Naive thymus-derived CD8-positive, alpha-beta T cell (primary cell): ENCODE results near the gene CHP1. TPM values are rescaled to one million over a fixed set of nuclear protein-coding genes. Genes with fewer than 3 reads are reported as not detected.

Experiments used
- ATAC-seq, 2 donors: fragments of 150-1000 bp; cut with Tn5 transposase in 1 of 2; sonication (Bioruptor Pico), chemical (Tn5 transposase) in 1 of 2; 1 replicate in 1 of 2; 2 replicates in 1 of 2; pipeline ENCODE4 v1.10.0; 2021; ENCODE audit warnings: mild to moderate bottlenecking in 2 of 2, moderate library complexity in 2 of 2
- POLR2A ChIA-PET: fragments of 350-600 bp; sonication (Branson Sonifier 250); formaldehyde crosslinking; loops from one replicate; lab custom pipeline; 2021; ENCODE audit warnings: antibody characterized with exemption; lab: Charles Lee
- DNase-seq, 10 donors: peaks; one replicate each; pipeline versions ENCODE4 v3.0.0 to v3.0.0-alpha.2; 2020 to 2022
- H3K27ac Mint-ChIP-seq, 10 donors: one replicate each; pipeline ENCODE4 v1.8.0; 2020 to 2022; ENCODE audit warnings: mild to moderate bottlenecking in 10 of 10, mixed read lengths in 10 of 10, moderate library complexity in 4 of 10, inconsistent platforms in 1 of 10
- H3K27me3 Mint-ChIP-seq, 5 donors: one replicate each; pipeline ENCODE4 v1.8.0; 2021 to 2022; ENCODE audit warnings: mixed read lengths in 5 of 5
- H3K36me3 Mint-ChIP-seq, 3 donors: one replicate each; pipeline ENCODE4 v1.8.0; 2020 to 2022; ENCODE audit warnings: mixed read lengths in 3 of 3, mild to moderate bottlenecking in 2 of 3, inconsistent platforms in 1 of 3
- H3K4me1 Mint-ChIP-seq, 4 donors: one replicate each; pipeline ENCODE4 v1.8.0; 2021 to 2022; ENCODE audit warnings: mixed read lengths in 4 of 4
- H3K4me3 Mint-ChIP-seq, 10 donors: one replicate each; pipeline ENCODE4 v1.8.0; 2020 to 2022; ENCODE audit warnings: mild to moderate bottlenecking in 10 of 10, mixed read lengths in 10 of 10, moderate library complexity in 6 of 10, inconsistent platforms in 1 of 10
- H3K9me3 Mint-ChIP-seq, 9 donors: one replicate each; pipeline ENCODE4 v1.8.0; 2020 to 2022; ENCODE audit warnings: mixed read lengths in 9 of 9, mild to moderate bottlenecking in 3 of 9, inconsistent platforms in 1 of 9, moderate library complexity in 1 of 9
- polyA plus RNA-seq, 3 donors: library from polyadenylated mRNA; unstranded; fragments of 300-500 nt; fragmentation: Illumina TruSeq; gene quantifications; one replicate each; pipeline ENCODE4 v1.2.3, GENCODE V29; 2021
- total RNA-seq, 8 experiments: library from RNA in 2 of 8; stranded (reverse) in 2 of 8; gene quantifications; one replicate each; pipeline ENCODE4 v1.2.3 and lab custom pipeline; 2021 to 2026

The CHP1 gene
- total RNA-seq: 10 to 100 TPM; 21.1 to 23.9 TPM
- 10 to 100 TPM; 11.3 to 21.7 (median 12.5) TPM for polyA plus RNA-seq
- 26.6 to 69.4 (median 49.5) reads per million in 6 experiments for total RNA-seq (lab: John Stamatoyannopoulos, UW)

GRCh38 chr15:41230650-41231421, at the start of gene CHP1, which contains the start of gene EXD1:
Gene CHP1 (plus strand): TSS chr15:41231268. CDS start chr15:41231383, 115 bp downstream.
Gene EXD1 (minus strand): TSS chr15:41230757. CDS start chr15:41226575, 4,182 bp downstream.
- no peaks in the 10 kb centered on the region for H3K9me3 Mint-ChIP-seq
- H3K4me3 Mint-ChIP-seq: peak within 1 kb of the TSS; percentile 88 to 94 (median 92)
- H3K36me3 Mint-ChIP-seq: no peaks in the 10 kb centered on the region
- H3K4me1 Mint-ChIP-seq: peaks cover 15 to 37% (median 29%) of the 10 kb centered on the region in 4 donors
- POLR2A ChIA-PET: interaction anchor here (0.6 to 1.5 kb wide), 9 partner anchors 12 to 1122 kb away, joined by 3 to 11 read pairs (median 4); partner anchors contain the start of genes BMF, INO80, NUSAP1 and OIP5
- DNase-seq (peak; percentile 80 to 97 (median 91)), ATAC-seq (peak; percentile 92 to 96)
- peak within 1 kb of the TSS; percentile 77 to 95 (median 93) for H3K27ac Mint-ChIP-seq
- peaks cover 0 to 2% (median 0%) of the 10 kb centered on the region in 5 donors for H3K27me3 Mint-ChIP-seq

- Mint-ChIP-seq H3K9me3 (no peaks in the 10 kb centered on the region), H3K36me3 (no peaks in the 10 kb centered on the region), H3K27ac (no peak overlapping the region), H3K27me3 (peaks cover 0 to 1% (median 0%) of the 10 kb centered on the region in 5 donors), H3K4me1 (no peaks in the 10 kb centered on the region), H3K4me3 (no peak overlapping the region)
- DNase-seq (no peak), ATAC-seq (no peak)
- POLR2A ChIA-PET: interaction anchor here (0.6 kb wide), 1 partner anchor 22 kb away, joined by 8 read pairs; no protein-coding TSS in a partner anchor
Measured at GRCh38 chr15:41182266-41182665, 48.8 kb upstream of the CHP1 start.

GRCh38 chr15:41183581-41183980, 47.5 kb upstream of the CHP1 start:
- Mint-ChIP-seq H3K4me3 (no peak overlapping the region), H3K36me3 (no peaks in the 10 kb centered on the region), H3K9me3 (no peaks in the 10 kb centered on the region), H3K4me1 (no peaks in the 10 kb centered on the region), H3K27me3 (peaks cover 0 to 1% (median 0%) of the 10 kb centered on the region in 5 donors), H3K27ac (no peak overlapping the region)
- DNase-seq: no peak
- POLR2A ChIA-PET: no interaction called here
- no peak for ATAC-seq

GRCh38 chr15:41194444-41194843, 36.6 kb upstream of the CHP1 start:
- H3K4me1 Mint-ChIP-seq: no peaks in the 10 kb centered on the region
- H3K9me3 Mint-ChIP-seq: no peaks in the 10 kb centered on the region
- no peaks in the 10 kb centered on the region for H3K27me3 Mint-ChIP-seq
- DNase-seq: no peak
- H3K4me3 Mint-ChIP-seq: no peak overlapping the region
- no peak overlapping the region for H3K27ac Mint-ChIP-seq
- H3K36me3 Mint-ChIP-seq: no peaks in the 10 kb centered on the region
- POLR2A ChIA-PET: no interaction called here
- ATAC-seq: no peak

GRCh38 chr15:41199470-41199869, 31.6 kb upstream of the CHP1 start:
- Mint-ChIP-seq H3K4me3 (no peak overlapping the region), H3K27ac (no peak overlapping the region), H3K36me3 (no peaks in the 10 kb centered on the region), H3K27me3 (peaks cover 0 to 1% (median 0%) of the 10 kb centered on the region in 5 donors), H3K9me3 (no peaks in the 10 kb centered on the region), H3K4me1 (no peaks in the 10 kb centered on the region)
- DNase-seq (no peak), ATAC-seq (no peak)
- POLR2A ChIA-PET: no interaction called here

GRCh38 chr15:41203395-41203794, 27.7 kb upstream of the CHP1 start:
- POLR2A ChIA-PET: no interaction called here
- Mint-ChIP-seq H3K27ac (no peak overlapping the region), H3K27me3 (peaks cover 0 to 2% (median 0%) of the 10 kb centered on the region in 5 donors), H3K4me1 (peaks cover 0 to 1% (median 0%) of the 10 kb centered on the region in 4 donors), H3K9me3 (no peaks in the 10 kb centered on the region), H3K36me3 (no peaks in the 10 kb centered on the region), H3K4me3 (no peak overlapping the region)
- no peak for DNase-seq
- no peak for ATAC-seq

GRCh38 chr15:41205315-41205714, 25.8 kb upstream of the CHP1 start:
- DNase-seq (no peak), ATAC-seq (no peak)
- Mint-ChIP-seq H3K4me3 (no peak overlapping the region), H3K27ac (no peak overlapping the region), H3K4me1 (peaks cover 0 to 1% (median 0%) of the 10 kb centered on the region in 4 donors), H3K9me3 (no peaks in the 10 kb centered on the region), H3K27me3 (peaks cover 0 to 2% (median 0%) of the 10 kb centered on the region in 5 donors), H3K36me3 (no peaks in the 10 kb centered on the region)
- POLR2A ChIA-PET: no interaction called here

- Mint-ChIP-seq H3K27ac (no peak overlapping the region), H3K4me1 (peaks cover 0 to 1% (median 0%) of the 10 kb centered on the region in 4 donors), H3K27me3 (peaks cover 0 to 7% (median 0%) of the 10 kb centered on the region in 5 donors), H3K9me3 (no peaks in the 10 kb centered on the region), H3K4me3 (no peak overlapping the region), H3K36me3 (no peaks in the 10 kb centered on the region)
- ATAC-seq (no peak), DNase-seq (no peak)
- POLR2A ChIA-PET: interaction anchor here (0.7 kb wide), 1 partner anchor 350 kb away, joined by 5 read pairs; no protein-coding TSS in a partner anchor
Measured at GRCh38 chr15:41207687-41208448, 23.2 kb upstream of the CHP1 start.

GRCh38 chr15:41215708-41216107, 15.4 kb upstream of the CHP1 start:
- POLR2A ChIA-PET: no interaction called here
- ATAC-seq: no peak
- H3K36me3 Mint-ChIP-seq: no peaks in the 10 kb centered on the region
- no peaks in the 10 kb centered on the region for H3K4me1 Mint-ChIP-seq
- H3K9me3 Mint-ChIP-seq: no peaks in the 10 kb centered on the region
- H3K4me3 Mint-ChIP-seq: no peak overlapping the region
- H3K27me3 Mint-ChIP-seq: peaks cover 2 to 28% (median 11%) of the 10 kb centered on the region in 5 donors
- no peak overlapping the region for H3K27ac Mint-ChIP-seq
- DNase-seq: no peak

GRCh38 chr15:41218851-41219250, 12.2 kb upstream of the CHP1 start:
- POLR2A ChIA-PET: interaction anchor here (0.8 kb wide), 1 partner anchor 12 kb away, joined by 3 read pairs; the partner anchor contains the start of genes CHP1 and EXD1
- Mint-ChIP-seq H3K27ac (no peak overlapping the region), H3K27me3 (peaks cover 2 to 25% (median 12%) of the 10 kb centered on the region in 5 donors), H3K4me3 (no peak overlapping the region), H3K36me3 (no peaks in the 10 kb centered on the region), H3K9me3 (no peaks in the 10 kb centered on the region), H3K4me1 (no peaks in the 10 kb centered on the region)
- no peak for DNase-seq
- ATAC-seq: no peak

GRCh38 chr15:41219381-41219780, 11.7 kb upstream of the CHP1 start:
- POLR2A ChIA-PET: interaction anchor here (0.8 kb wide), 1 partner anchor 12 kb away, joined by 3 read pairs; the partner anchor contains the start of genes CHP1 and EXD1
- Mint-ChIP-seq H3K4me1 (no peaks in the 10 kb centered on the region), H3K4me3 (no peak overlapping the region)

GRCh38 chr15:41230345-41230649, 771 bp upstream of the CHP1 start:
- peaks cover 15 to 37% (median 29%) of the 10 kb centered on the region in 4 donors for H3K4me1 Mint-ChIP-seq
- no peaks in the 10 kb centered on the region for H3K36me3 Mint-ChIP-seq
- POLR2A ChIA-PET: interaction anchor here (0.6 to 1.5 kb wide), 8 partner anchors 11 to 1122 kb away, joined by 3 to 11 read pairs (median 4); partner anchors contain the start of genes BMF, INO80, NUSAP1 and OIP5
- H3K9me3 Mint-ChIP-seq: no peaks in the 10 kb centered on the region
- ATAC-seq (no peak), DNase-seq (no peak)
- H3K27ac Mint-ChIP-seq: peak overlapping the region in 8 of 10 donors; percentile 77 to 95 (median 93)
- peak overlapping the region; percentile 88 to 94 (median 92) for H3K4me3 Mint-ChIP-seq
- H3K27me3 Mint-ChIP-seq: peaks cover 0 to 2% (median 0%) of the 10 kb centered on the region in 5 donors

More at GRCh38 chr15:41219381-41219780, 11.7 kb upstream of the CHP1 start:
- Mint-ChIP-seq H3K27ac (no peak overlapping the region), H3K36me3 (no peaks in the 10 kb centered on the region), H3K27me3 (peaks cover 2 to 25% (median 14%) of the 10 kb centered on the region in 5 donors), H3K9me3 (no peaks in the 10 kb centered on the region)
- ATAC-seq (no peak), DNase-seq (no peak)
